ENCODE results near the gene YTHDC2. TPM values are rescaled to one million over a fixed set of nuclear protein-coding genes. Genes with fewer than 3 reads are reported as not detected.

YTHDC2 gene
- total RNA-seq, 3 donors from 2014 or later: 22.4 to 49.2 (median 40.0) TPM

- no peak for TF ChIP-seq CTCF (IDR thresholded peaks at IDR 0.05)
- Histone ChIP-seq H3K27ac (no peak overlapping the region), H3K27me3 (peaks cover 0 to 4% of the 10 kb centered on the region in 2 donors), H3K9me3 (no peaks in the 10 kb centered on the region), H3K4me1 (no peaks in the 10 kb centered on the region), H3K36me3 (no peaks in the 10 kb centered on the region), H3K4me3 (no peak overlapping the region)
- intact Hi-C loops (cut with DNase I; ENCODE audit: low total_unique reads): no loop called here
- DNase-seq (ENCODE audit: low spot score in 2 of 2): no peak
These were observed 93.9 kb downstream of the YTHDC2 start for GRCh38 chr5:113607361-113607760.

- H3K27ac ChIP-seq: no peak overlapping the region
- intact Hi-C loops (cut with DNase I; ENCODE audit: low total_unique reads): no loop called here
- H3K36me3 ChIP-seq: no peaks in the 10 kb centered on the region
- no peak for TF ChIP-seq POLR2AphosphoS5 (IDR thresholded peaks at IDR 0.05)
- TF ChIP-seq CTCF (IDR thresholded peaks at IDR 0.05): no peak
- no peak for TF ChIP-seq POLR2A (IDR thresholded peaks at IDR 0.05)
- H3K9me3 ChIP-seq: no peaks in the 10 kb centered on the region
- H3K27me3 ChIP-seq: peaks cover 0 to 4% of the 10 kb centered on the region in 2 donors
- no peak for DNase-seq (ENCODE audit: low spot score in 2 of 2)
- no peak overlapping the region for H3K4me3 ChIP-seq
- H3K4me1 ChIP-seq: no peaks in the 10 kb centered on the region
These were observed 94.7 kb downstream of the YTHDC2 start for GRCh38 chr5:113608113-113608596.

DNA sequence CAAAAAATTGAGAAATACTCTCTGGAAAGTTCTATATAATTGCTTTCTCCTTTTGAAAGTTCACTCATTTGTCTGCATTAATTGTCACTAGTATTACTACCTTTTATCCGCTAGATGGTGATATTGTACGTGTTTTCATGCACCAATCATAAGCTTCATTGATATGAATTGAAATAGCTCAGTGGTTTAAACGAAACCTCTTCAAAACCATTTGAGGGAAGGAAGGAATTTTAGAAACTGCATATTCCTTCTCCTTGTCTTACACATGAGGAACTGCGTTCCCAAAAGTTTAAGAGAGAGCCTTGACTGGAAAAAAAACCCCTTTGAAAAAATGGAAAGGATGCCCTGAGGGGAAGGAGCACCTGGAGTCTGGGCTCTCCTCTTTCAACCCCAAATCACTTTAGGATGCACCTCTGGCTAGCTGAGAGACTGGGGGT lies 98.6 kb downstream of the YTHDC2 start:
- no peak for DNase-seq (ENCODE audit: low spot score in 2 of 2)
- Histone ChIP-seq H3K9me3 (no peaks in the 10 kb centered on the region), H3K27ac (no peak overlapping the region), H3K36me3 (no peaks in the 10 kb centered on the region), H3K4me1 (no peaks in the 10 kb centered on the region), H3K4me3 (no peak overlapping the region), H3K27me3 (no peaks in the 10 kb centered on the region)
- no peak for TF ChIP-seq POLR2AphosphoS5 (IDR thresholded peaks at IDR 0.05)
- peak; percentile 41 to 55 (median 52) for TF ChIP-seq CTCF (IDR thresholded peaks at IDR 0.05)
- no peak for TF ChIP-seq POLR2A (IDR thresholded peaks at IDR 0.05)
- intact Hi-C loops (cut with DNase I; ENCODE audit: low total_unique reads): no loop called here

- no peak overlapping the region for H3K4me3 ChIP-seq
- no peak overlapping the region for H3K27ac ChIP-seq
- H3K9me3 ChIP-seq: no peaks in the 10 kb centered on the region
- H3K27me3 ChIP-seq: no peaks in the 10 kb centered on the region
- no peak for DNase-seq (ENCODE audit: low spot score in 2 of 2)
- no peaks in the 10 kb centered on the region for H3K4me1 ChIP-seq
- TF ChIP-seq POLR2AphosphoS5 (IDR thresholded peaks at IDR 0.05) (no peak), POLR2A (IDR thresholded peaks at IDR 0.05) (no peak), CTCF (IDR thresholded peaks at IDR 0.05) (no peak)
- no peaks in the 10 kb centered on the region for H3K36me3 ChIP-seq
- intact Hi-C loops (cut with DNase I; ENCODE audit: low total_unique reads): no loop called here
These were observed 100.7 kb downstream of the YTHDC2 start for GRCh38 chr5:113614191-113614590.

DNA sequence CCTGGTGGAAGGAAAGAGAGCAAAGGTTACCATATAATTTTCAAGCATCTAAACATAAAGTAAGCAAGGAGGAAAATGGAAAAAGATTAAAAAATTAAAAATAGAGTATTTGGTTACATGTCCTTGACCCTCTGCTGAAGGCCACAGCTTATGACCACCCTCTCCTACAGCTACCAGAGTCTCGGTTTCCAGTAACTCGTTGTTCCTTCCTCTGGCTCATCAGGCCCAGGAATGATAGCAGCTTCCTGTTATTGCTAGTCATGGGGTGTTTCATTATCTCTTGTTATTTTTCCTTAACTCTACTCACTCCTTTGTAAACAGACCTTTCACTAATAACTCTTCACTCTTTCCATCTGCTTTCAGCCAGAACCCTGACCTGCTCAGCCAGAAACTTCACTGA lies 102.2 kb downstream of the YTHDC2 start:
- intact Hi-C loops (cut with DNase I; ENCODE audit: low total_unique reads): no loop called here

More for the DNA sequence above, 102.2 kb downstream of the YTHDC2 start:
- no peaks in the 10 kb centered on the region for H3K4me1 ChIP-seq
- no peak overlapping the region for H3K27ac ChIP-seq
- TF ChIP-seq POLR2A (IDR thresholded peaks at IDR 0.05) (no peak), CTCF (IDR thresholded peaks at IDR 0.05) (no peak), POLR2AphosphoS5 (IDR thresholded peaks at IDR 0.05) (no peak)
- no peak for DNase-seq (ENCODE audit: low spot score in 2 of 2)
- no peak overlapping the region for H3K4me3 ChIP-seq
- H3K9me3 ChIP-seq: no peaks in the 10 kb centered on the region
- H3K36me3 ChIP-seq: no peaks in the 10 kb centered on the region
- no peaks in the 10 kb centered on the region for H3K27me3 ChIP-seq
